ENCODE data around the gene TRAF3IP3. TPM values are rescaled to one million over a fixed set of nuclear protein-coding genes. Genes with fewer than 3 reads are reported as not detected.

TRAF3IP3 gene
- total RNA-seq, 4 donors from 2014 or later: 1.2 to 10.3 (median 1.9) TPM

- Histone ChIP-seq H3K9me3 (no peaks in the 10 kb centered on the region), H3K4me1 (peaks cover 0 to 2% (median 0%) of the 10 kb centered on the region in 3 donors), H3K36me3 (no peaks in the 10 kb centered on the region), H3K27me3 (no peaks in the 10 kb centered on the region), H3K4me3 (no peak overlapping the region), H3K27ac (no peak overlapping the region)
- no peak for DNase-seq
- 74 to 77% methylated on average over 5 of the region's 5 CpGs for WGBS, 2 donors
- no peak for TF ChIP-seq POLR2A (IDR thresholded peaks at IDR 0.05)
- no peak for TF ChIP-seq CTCF (IDR thresholded peaks at IDR 0.05)
- intact Hi-C loops (cut with DNase I): no loop called here
Measured at GRCh38 chr1:209737118-209737505, 18.7 kb upstream of the TRAF3IP3 start.

DNA sequence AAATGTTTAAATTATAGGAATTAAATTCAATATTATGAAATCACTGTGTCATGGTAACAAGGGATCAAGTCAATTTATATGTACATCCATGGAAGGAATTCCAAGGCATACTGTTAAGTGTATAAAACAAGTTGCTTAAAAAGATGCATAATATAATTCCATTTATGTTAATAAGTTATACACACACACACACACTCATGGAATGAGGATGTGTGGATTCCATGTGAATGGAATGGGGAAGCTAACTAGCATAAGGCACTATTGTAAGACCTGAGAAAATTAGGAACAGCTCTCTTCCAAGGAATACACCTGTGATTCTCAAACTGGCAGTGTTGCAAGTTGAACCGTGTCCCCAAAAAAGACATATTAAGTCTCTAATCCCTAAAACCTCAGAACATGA, 17.6 kb upstream of the TRAF3IP3 start:
- DNase-seq: no peak
- Histone ChIP-seq H3K4me1 (peaks cover 0 to 8% (median 2%) of the 10 kb centered on the region in 3 donors), H3K36me3 (no peaks in the 10 kb centered on the region), H3K9me3 (no peaks in the 10 kb centered on the region), H3K27ac (no peak overlapping the region), H3K4me3 (no peak overlapping the region), H3K27me3 (no peaks in the 10 kb centered on the region)
- WGBS, 2 donors: 55 to 73% methylated on average over 1 of the region's 1 CpG
- intact Hi-C loops (cut with DNase I): no loop called here
- TF ChIP-seq POLR2A (IDR thresholded peaks at IDR 0.05) (no peak), CTCF (IDR thresholded peaks at IDR 0.05) (no peak)

GRCh38 chr1:209741193-209741592, 14.7 kb upstream of the TRAF3IP3 start:
- no peaks in the 10 kb centered on the region for H3K9me3 ChIP-seq
- H3K4me3 ChIP-seq: no peak overlapping the region
- TF ChIP-seq CTCF (IDR thresholded peaks at IDR 0.05) (no peak), POLR2A (IDR thresholded peaks at IDR 0.05) (no peak)
- peaks cover 0 to 18% (median 0%) of the 10 kb centered on the region in 3 donors for H3K4me1 ChIP-seq
- WGBS, 2 donors: 76 to 94% methylated on average over 3 of the region's 3 CpGs
- H3K36me3 ChIP-seq: no peaks in the 10 kb centered on the region
- H3K27me3 ChIP-seq: no peaks in the 10 kb centered on the region
- DNase-seq: no peak
- no peak overlapping the region for H3K27ac ChIP-seq
- intact Hi-C loops (cut with DNase I): loop anchor here (5.0 kb wide), 1 partner anchor 159 kb away; the partner anchor contains the start of gene CAMK1G

GRCh38 chr1:209741889-209742288, 14.0 kb upstream of the TRAF3IP3 start:
- WGBS, 2 donors: 58 to 84% methylated on average over 2 of the region's 2 CpGs

More at GRCh38 chr1:209741889-209742288, 14.0 kb upstream of the TRAF3IP3 start:
- peak overlapping the region in 2 of 4 donors; percentile 26 to 48 for H3K27ac ChIP-seq
- peaks cover 0 to 19% (median 0%) of the 10 kb centered on the region in 3 donors for H3K4me1 ChIP-seq
- no peaks in the 10 kb centered on the region for H3K27me3 ChIP-seq
- no peak for DNase-seq
- no peaks in the 10 kb centered on the region for H3K9me3 ChIP-seq
- no peak overlapping the region for H3K4me3 ChIP-seq
- no peak for TF ChIP-seq POLR2A (IDR thresholded peaks at IDR 0.05)
- TF ChIP-seq CTCF (IDR thresholded peaks at IDR 0.05): no peak
- H3K36me3 ChIP-seq: no peaks in the 10 kb centered on the region
- intact Hi-C loops (cut with DNase I): loop anchor here (5.0 kb wide), 1 partner anchor 160 kb away; the partner anchor contains the start of gene CAMK1G

Measured in esophagus squamous epithelium (tissue), 5 donors.